SK-N-SH treated with all-trans-retinoic acid at 6 μM for 48 hours (cell line): Measurements from ENCODE around the gene CGNL1.

Source experiments
- ATAC-seq: fragments of 200-7000 bp; cut with Tn5 transposase; 3 replicates; pipeline ENCODE4 v1.9.1; 2020; ENCODE audit warnings: mild to moderate bottlenecking, moderate library complexity
- ARNTL ChIP-seq: fragments of 450-650 bp; formaldehyde crosslinking; IDR thresholded peaks from 2 replicates; pipeline ENCODE4 v1.5.0; 2020; ENCODE audit warnings: low read depth, mild to moderate bottlenecking, moderate library complexity, borderline replicate concordance
- BACH2 ChIP-seq: fragments of 250-450 bp; sonication (Bioruptor Pico); IDR thresholded peaks from 2 replicates; pipeline ENCODE4 v1.9.0; 2021; ENCODE audit warnings: mild to moderate bottlenecking, borderline replicate concordance
- CSDC2 ChIP-seq: fragments of 250-450 bp; sonication (Bioruptor Pico); IDR thresholded peaks from 2 replicates; pipeline ENCODE4 v1.5.0; 2020; ENCODE audit warnings: mild to moderate bottlenecking, moderate library complexity
- ESRRG ChIP-seq: fragments of 250-450 bp; sonication (Bioruptor Pico); IDR thresholded peaks from 2 replicates; pipeline ENCODE4 v1.6.1; 2021; ENCODE audit warnings: mild to moderate bottlenecking
- GLIS3 ChIP-seq: fragments of 250-450 bp; sonication (Bioruptor Pico); IDR thresholded peaks from 2 replicates; pipeline ENCODE4 v1.5.0; 2020; ENCODE audit warnings: mild to moderate bottlenecking, moderate library complexity
- ISL1 ChIP-seq: fragments of 250-450 bp; sonication (Bioruptor Pico); IDR thresholded peaks from 2 replicates; pipeline ENCODE4 v2.1.2; 2022; ENCODE audit warnings: mild to moderate bottlenecking, moderate library complexity
- OSR1 ChIP-seq: fragments of 250-450 bp; sonication (Bioruptor Pico); IDR thresholded peaks from 2 replicates; pipeline ENCODE4 v1.8.0; 2022; ENCODE audit warnings: moderate library complexity, mild to moderate bottlenecking, inconsistent platforms
- PPARA ChIP-seq: fragments of 250-450 bp; sonication (Bioruptor Pico); IDR thresholded peaks from 2 replicates; pipeline ENCODE4 v1.5.0; 2020; ENCODE audit warnings: mild to moderate bottlenecking, borderline replicate concordance
- SNAI2 ChIP-seq: fragments of 250-450 bp; sonication (Bioruptor Pico); IDR thresholded peaks from 2 replicates; pipeline ENCODE4 v1.5.0; 2020; ENCODE audit warnings: mild to moderate bottlenecking, moderate library complexity
- TCF4 ChIP-seq: fragments of 250-450 bp; sonication (Bioruptor Pico); IDR thresholded peaks from 2 replicates; pipeline ENCODE4 v1.8.0; 2021; ENCODE audit warnings: mild to moderate bottlenecking, moderate library complexity, borderline replicate concordance
- TOX ChIP-seq: fragments of 250-450 bp; sonication (Bioruptor Pico); IDR thresholded peaks from 2 replicates; pipeline ENCODE4 v1.8.0; 2021; ENCODE audit warnings: mild to moderate bottlenecking, moderate library complexity, borderline replicate concordance
- ZC3H10 ChIP-seq: fragments of 250-450 bp; sonication (Bioruptor Pico); IDR thresholded peaks from 2 replicates; pipeline ENCODE4 v1.5.1; 2021; ENCODE audit warnings: mild to moderate bottlenecking, moderate library complexity
- ZFP30 ChIP-seq: fragments of 450-650 bp; formaldehyde crosslinking; IDR thresholded peaks from 2 replicates; pipeline ENCODE4 v1.5.0; 2022; ENCODE audit warnings: mild to moderate bottlenecking, moderate library complexity
- ZNF565 ChIP-seq: fragments of 450-650 bp; formaldehyde crosslinking; conservative IDR thresholded peaks from 2 replicates; pipeline ENCODE4 v1.5.0; 2020; ENCODE audit warnings: low read depth, mild to moderate bottlenecking, moderate library complexity
- ZNF70 ChIP-seq: fragments of 450-650 bp; formaldehyde crosslinking; IDR thresholded peaks from 2 replicates; pipeline ENCODE4 v1.5.0; 2020; ENCODE audit warnings: mild to moderate bottlenecking, moderate library complexity
- ZNF8 ChIP-seq: fragments of 450-650 bp; formaldehyde crosslinking; IDR thresholded peaks from 2 replicates; pipeline ENCODE4 v1.5.0; 2020; ENCODE audit warnings: mild to moderate bottlenecking, moderate library complexity
- TF ChIP-seq, protein P1 (sequence below): fragments of 250-450 bp; sonication (Bioruptor Pico); IDR thresholded peaks from 2 replicates; pipeline ENCODE4 v1.5.0; 2020; ENCODE audit warnings: mild to moderate bottlenecking, moderate library complexity
- TF ChIP-seq, protein P2 (sequence below): fragments of 250-450 bp; sonication (Bioruptor Pico); IDR thresholded peaks from 2 replicates; pipeline ENCODE4 v1.5.1; 2020; ENCODE audit warnings: low read depth, mild to moderate bottlenecking, moderate library complexity
- TF ChIP-seq, protein P3 (sequence below): fragments of 250-450 bp; sonication (Bioruptor Pico); IDR thresholded peaks from 2 replicates; pipeline ENCODE4 v1.8.0; 2020; ENCODE audit warnings: mild to moderate bottlenecking, moderate library complexity, borderline replicate concordance
- TF ChIP-seq, protein P4 (sequence below): fragments of 250-450 bp; sonication (Bioruptor Pico); IDR thresholded peaks from 2 replicates; pipeline ENCODE4 v1.8.0; 2021; ENCODE audit warnings: low read depth, mild to moderate bottlenecking, moderate library complexity, borderline replicate concordance
- TF ChIP-seq, protein P5 (sequence below): fragments of 250-450 bp; sonication (Bioruptor Pico); IDR thresholded peaks from 2 replicates; pipeline ENCODE4 v1.5.1; 2021; ENCODE audit warnings: mild to moderate bottlenecking, moderate library complexity

The CGNL1 gene

DNA sequence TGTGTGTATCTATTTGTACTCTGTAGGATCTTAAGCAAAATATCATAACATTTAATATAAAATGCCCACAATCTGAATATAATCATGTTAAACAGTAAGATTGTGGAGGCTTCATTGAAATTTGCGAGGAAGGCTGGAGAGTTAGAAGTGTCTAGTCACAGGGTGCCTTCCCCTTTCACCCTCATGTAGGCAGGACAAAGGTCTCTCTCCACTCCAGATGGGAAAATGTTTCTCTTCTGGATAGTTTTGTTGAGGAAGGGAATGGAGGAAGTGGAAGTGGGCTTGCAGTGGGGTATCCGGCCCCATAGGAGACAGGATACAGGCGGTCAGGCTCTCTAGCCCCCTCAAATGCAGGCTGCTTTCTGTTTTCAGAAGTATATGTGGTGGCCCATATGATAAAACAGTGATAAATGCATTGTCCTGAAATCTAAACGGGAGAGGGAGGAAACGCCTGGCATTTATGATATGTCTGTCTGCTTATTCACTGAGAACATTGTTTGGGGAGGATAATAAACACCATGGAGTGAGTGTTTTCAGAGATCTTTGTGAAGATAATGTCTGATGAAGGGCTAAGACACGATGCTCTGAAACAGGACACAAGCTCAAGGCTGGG is 202.1 kb downstream of the CGNL1 start (continued):
- TF ChIP-seq, protein P1, sequence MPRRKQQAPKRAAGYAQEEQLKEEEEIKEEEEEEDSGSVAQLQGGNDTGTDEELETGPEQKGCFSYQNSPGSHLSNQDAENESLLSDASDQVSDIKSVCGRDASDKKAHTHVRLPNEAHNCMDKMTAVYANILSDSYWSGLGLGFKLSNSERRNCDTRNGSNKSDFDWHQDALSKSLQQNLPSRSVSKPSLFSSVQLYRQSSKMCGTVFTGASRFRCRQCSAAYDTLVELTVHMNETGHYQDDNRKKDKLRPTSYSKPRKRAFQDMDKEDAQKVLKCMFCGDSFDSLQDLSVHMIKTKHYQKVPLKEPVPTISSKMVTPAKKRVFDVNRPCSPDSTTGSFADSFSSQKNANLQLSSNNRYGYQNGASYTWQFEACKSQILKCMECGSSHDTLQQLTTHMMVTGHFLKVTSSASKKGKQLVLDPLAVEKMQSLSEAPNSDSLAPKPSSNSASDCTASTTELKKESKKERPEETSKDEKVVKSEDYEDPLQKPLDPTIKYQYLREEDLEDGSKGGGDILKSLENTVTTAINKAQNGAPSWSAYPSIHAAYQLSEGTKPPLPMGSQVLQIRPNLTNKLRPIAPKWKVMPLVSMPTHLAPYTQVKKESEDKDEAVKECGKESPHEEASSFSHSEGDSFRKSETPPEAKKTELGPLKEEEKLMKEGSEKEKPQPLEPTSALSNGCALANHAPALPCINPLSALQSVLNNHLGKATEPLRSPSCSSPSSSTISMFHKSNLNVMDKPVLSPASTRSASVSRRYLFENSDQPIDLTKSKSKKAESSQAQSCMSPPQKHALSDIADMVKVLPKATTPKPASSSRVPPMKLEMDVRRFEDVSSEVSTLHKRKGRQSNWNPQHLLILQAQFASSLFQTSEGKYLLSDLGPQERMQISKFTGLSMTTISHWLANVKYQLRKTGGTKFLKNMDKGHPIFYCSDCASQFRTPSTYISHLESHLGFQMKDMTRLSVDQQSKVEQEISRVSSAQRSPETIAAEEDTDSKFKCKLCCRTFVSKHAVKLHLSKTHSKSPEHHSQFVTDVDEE (CRISPR knock-in tag): no peak
- TF ChIP-seq ZFP30 (CRISPR knock-in tag) (no peak), TCF4 (CRISPR knock-in tag) (no peak), ARNTL (no peak), PPARA (CRISPR knock-in tag) (no peak), OSR1 (CRISPR knock-in tag) (no peak)
- TF ChIP-seq, protein P2, sequence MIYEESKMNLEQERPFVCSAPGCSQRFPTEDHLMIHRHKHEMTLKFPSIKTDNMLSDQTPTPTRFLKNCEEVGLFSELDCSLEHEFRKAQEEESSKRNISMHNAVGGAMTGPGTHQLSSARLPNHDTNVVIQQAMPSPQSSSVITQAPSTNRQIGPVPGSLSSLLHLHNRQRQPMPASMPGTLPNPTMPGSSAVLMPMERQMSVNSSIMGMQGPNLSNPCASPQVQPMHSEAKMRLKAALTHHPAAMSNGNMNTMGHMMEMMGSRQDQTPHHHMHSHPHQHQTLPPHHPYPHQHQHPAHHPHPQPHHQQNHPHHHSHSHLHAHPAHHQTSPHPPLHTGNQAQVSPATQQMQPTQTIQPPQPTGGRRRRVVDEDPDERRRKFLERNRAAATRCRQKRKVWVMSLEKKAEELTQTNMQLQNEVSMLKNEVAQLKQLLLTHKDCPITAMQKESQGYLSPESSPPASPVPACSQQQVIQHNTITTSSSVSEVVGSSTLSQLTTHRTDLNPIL: no peak

DNA sequence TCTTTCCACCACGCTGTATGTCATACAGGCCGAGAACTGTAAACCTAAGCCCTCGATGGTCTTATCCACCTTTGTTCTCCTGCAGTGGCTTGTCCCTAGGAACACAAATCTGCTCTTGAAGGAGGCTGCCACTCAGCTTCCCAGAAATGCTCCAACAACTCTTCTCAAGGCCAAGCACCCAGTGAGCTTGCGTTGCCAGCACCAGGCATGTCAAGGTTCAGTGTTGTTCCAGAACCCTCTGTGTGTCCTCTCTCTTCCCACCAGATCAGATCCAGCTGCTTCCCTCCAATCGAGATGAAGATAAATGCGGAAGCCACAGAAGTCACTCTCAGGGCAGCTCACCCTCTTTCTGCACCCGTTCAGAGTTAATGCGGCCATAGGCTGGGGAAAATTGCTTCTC is 204.1 kb downstream of the CGNL1 start:
- ATAC-seq: no peak
- TF ChIP-seq, protein P3, sequence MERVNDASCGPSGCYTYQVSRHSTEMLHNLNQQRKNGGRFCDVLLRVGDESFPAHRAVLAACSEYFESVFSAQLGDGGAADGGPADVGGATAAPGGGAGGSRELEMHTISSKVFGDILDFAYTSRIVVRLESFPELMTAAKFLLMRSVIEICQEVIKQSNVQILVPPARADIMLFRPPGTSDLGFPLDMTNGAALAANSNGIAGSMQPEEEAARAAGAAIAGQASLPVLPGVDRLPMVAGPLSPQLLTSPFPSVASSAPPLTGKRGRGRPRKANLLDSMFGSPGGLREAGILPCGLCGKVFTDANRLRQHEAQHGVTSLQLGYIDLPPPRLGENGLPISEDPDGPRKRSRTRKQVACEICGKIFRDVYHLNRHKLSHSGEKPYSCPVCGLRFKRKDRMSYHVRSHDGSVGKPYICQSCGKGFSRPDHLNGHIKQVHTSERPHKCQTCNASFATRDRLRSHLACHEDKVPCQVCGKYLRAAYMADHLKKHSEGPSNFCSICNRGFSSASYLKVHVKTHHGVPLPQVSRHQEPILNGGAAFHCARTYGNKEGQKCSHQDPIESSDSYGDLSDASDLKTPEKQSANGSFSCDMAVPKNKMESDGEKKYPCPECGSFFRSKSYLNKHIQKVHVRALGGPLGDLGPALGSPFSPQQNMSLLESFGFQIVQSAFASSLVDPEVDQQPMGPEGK (CRISPR knock-in tag): no peak
- no peak for TF ChIP-seq TOX
- no peak for TF ChIP-seq ARNTL
- no peak for TF ChIP-seq ZNF8 (CRISPR knock-in tag)
- TF ChIP-seq PPARA (CRISPR knock-in tag): no peak
- no peak for TF ChIP-seq ISL1 (CRISPR knock-in tag)
- no peak for TF ChIP-seq SNAI2
- TF ChIP-seq, protein P1 (CRISPR knock-in tag): no peak
- TF ChIP-seq GLIS3 (CRISPR knock-in tag): no peak
- TF ChIP-seq, protein P4, sequence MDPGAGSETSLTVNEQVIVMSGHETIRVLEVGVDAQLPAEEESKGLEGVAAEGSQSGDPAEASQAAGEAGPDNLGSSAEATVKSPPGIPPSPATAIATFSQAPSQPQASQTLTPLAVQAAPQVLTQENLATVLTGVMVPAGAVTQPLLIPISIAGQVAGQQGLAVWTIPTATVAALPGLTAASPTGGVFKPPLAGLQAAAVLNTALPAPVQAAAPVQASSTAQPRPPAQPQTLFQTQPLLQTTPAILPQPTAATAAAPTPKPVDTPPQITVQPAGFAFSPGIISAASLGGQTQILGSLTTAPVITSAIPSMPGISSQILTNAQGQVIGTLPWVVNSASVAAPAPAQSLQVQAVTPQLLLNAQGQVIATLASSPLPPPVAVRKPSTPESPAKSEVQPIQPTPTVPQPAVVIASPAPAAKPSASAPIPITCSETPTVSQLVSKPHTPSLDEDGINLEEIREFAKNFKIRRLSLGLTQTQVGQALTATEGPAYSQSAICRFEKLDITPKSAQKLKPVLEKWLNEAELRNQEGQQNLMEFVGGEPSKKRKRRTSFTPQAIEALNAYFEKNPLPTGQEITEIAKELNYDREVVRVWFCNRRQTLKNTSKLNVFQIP (CRISPR knock-in tag): no peak
- no peak for TF ChIP-seq ZNF565 (CRISPR knock-in tag)
- no peak for TF ChIP-seq ESRRG (CRISPR knock-in tag)
- TF ChIP-seq ZFP30 (CRISPR knock-in tag): no peak
- no peak for TF ChIP-seq ZC3H10 (CRISPR knock-in tag)
- TF ChIP-seq, protein P2: no peak
- TF ChIP-seq BACH2 (CRISPR knock-in tag): no peak
- TF ChIP-seq, protein P5, sequence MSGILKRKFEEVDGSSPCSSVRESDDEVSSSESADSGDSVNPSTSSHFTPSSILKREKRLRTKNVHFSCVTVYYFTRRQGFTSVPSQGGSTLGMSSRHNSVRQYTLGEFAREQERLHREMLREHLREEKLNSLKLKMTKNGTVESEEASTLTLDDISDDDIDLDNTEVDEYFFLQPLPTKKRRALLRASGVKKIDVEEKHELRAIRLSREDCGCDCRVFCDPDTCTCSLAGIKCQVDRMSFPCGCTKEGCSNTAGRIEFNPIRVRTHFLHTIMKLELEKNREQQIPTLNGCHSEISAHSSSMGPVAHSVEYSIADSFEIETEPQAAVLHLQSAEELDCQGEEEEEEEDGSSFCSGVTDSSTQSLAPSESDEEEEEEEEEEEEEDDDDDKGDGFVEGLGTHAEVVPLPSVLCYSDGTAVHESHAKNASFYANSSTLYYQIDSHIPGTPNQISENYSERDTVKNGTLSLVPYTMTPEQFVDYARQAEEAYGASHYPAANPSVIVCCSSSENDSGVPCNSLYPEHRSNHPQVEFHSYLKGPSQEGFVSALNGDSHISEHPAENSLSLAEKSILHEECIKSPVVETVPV (CRISPR knock-in tag): no peak
- TF ChIP-seq TCF4 (CRISPR knock-in tag): no peak
- no peak for TF ChIP-seq CSDC2 (CRISPR knock-in tag)
- no peak for TF ChIP-seq ZNF70
